ENCODE data around the gene TTC12. TPM values are rescaled to one million over a fixed set of nuclear protein-coding genes. Genes with fewer than 3 reads are reported as not detected.

The TTC12 gene
- total and polyA plus RNA-seq, 2 of the 4 experiments (the other 2 are of a cell fraction): 10.0 to 14.7 TPM

GRCh38 chr11:113401718-113402117, 87.3 kb downstream of the TTC12 start:
- Histone ChIP-seq H2BK5ac (ENCODE audit: low read depth, low read length, poor library complexity, severe bottlenecking) (no peak overlapping the region), H3K4ac (ENCODE audit: low read depth, low read length) (no peak overlapping the region), H3K4me1 (ENCODE audit: control insufficient read depth, insufficient read depth, low read length) (no peaks in the 10 kb centered on the region), H3K36me3 (ENCODE audit: control insufficient read depth, insufficient read depth, low read length) (no peaks in the 10 kb centered on the region), H2AFZ (replicated peaks; ENCODE audit: low read length, poor library complexity) (no peak overlapping the region), H3K79me1 (ENCODE audit: low read depth in 1 of 2, low read length in 2 of 2) (no peaks in the 10 kb centered on the region), H3K27me3 (ENCODE audit: control insufficient read depth, insufficient read depth, low read length) (peaks cover 21% of the 10 kb centered on the region), H3K23ac (ENCODE audit: low read depth, low read length) (no peak overlapping the region), H2AK5ac (ENCODE audit: low read depth, low read length) (no peak overlapping the region), H4K8ac (ENCODE audit: low read depth in 2 of 2, low read length in 2 of 2) (no peak overlapping the region), H4K5ac (ENCODE audit: low read depth, low read length) (no peak overlapping the region), H2AK9ac (replicated peaks; ENCODE audit: low read depth, low read length, poor library complexity) (no peak overlapping the region), H3K9me1 (ENCODE audit: insufficient read depth, low read length) (no peaks in the 10 kb centered on the region), H3K14ac (replicated peaks; ENCODE audit: low read depth, low read length) (no peak overlapping the region), H2BK15ac (ENCODE audit: low read depth, low read length) (no peak overlapping the region), H3K4me2 (ENCODE audit: low read depth, low read length) (no peak overlapping the region), H3K18ac (ENCODE audit: low read depth, low read length) (no peak overlapping the region), H2BK120ac (ENCODE audit: low read depth, low read length) (no peak overlapping the region), H3K9me3 (ENCODE audit: control insufficient read depth, insufficient read depth, low read length) (no peaks in the 10 kb centered on the region), H3K56ac (ENCODE audit: extremely low read depth, insufficient read depth, low read length) (no peak overlapping the region), H3K27ac (ENCODE audit: insufficient read depth, low read length) (no peak overlapping the region), H3K4me3 (ENCODE audit: insufficient read depth, low read depth, low read length) (no peak overlapping the region), H4K20me1 (ENCODE audit: insufficient read depth, low read length) (no peaks in the 10 kb centered on the region), H4K91ac (ENCODE audit: insufficient read depth, low read depth, low read length) (no peak overlapping the region), H2BK20ac (ENCODE audit: low read depth, low read length) (no peak overlapping the region), H3K9ac (ENCODE audit: low read depth, low read length) (no peak overlapping the region)
- ATAC-seq (ENCODE audit: low read depth) (no peak), DNase-seq (no peak)
- dilution Hi-C loops (cut with HindIII; ENCODE audit: low sequenced_read_pairs, unreplicated experiment): no loop called here
- CTCF ChIA-PET: no interaction called here
- POLR2A ChIA-PET (ENCODE audit: unreplicated experiment): no interaction called here
- TF ChIP-seq MAZ (IDR thresholded peaks at IDR 0.05; ENCODE audit: borderline replicate concordance, low read depth, low read length) (no peak), CHD1 (IDR thresholded peaks at IDR 0.05; ENCODE audit: low read depth, low read length) (no peak)
- WGBS, 2 experiments (ENCODE audit: extremely low coverage in 2 of 2, insufficient read length in 1 of 2): no CpG with 5 or more reads among the region's 2 CpGs
- in situ Hi-C loops (cut with MboI; ENCODE audit: low sequenced_read_pairs): no loop called here
- intact Hi-C loops (cut with micrococcal nuclease): no loop called here
- no TSS peak for BruUV-seq (replicated peaks)

Measured in IMR-90 (cell line).